ENCODE results near the gene MRPL52.

DNA sequence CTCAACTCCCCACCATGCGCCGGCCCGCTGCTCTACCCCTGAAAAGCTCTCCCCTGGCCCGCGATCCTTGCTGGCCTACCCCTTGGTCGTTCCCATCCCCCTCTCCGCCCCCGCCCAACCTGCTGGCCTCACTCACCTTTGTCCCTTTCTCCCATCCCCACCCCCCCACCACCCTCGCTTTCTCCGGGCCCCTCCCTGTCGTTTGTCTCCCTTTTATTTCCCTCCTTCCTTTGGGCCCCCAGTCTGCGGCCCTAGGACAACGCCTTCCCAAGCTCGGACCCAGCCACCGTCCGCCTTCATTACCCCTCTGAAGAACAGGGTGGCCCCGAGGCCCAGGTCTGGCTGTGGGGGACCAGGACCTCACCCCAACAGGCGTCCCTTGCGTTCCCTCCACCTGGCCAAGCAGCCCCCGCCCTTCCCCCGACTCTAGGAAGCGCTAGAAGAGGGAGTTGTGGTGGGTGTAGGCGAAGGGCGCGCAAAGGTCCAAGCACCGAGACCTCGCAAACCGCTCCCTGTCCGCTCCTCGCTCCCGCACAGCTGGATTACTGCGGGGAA lies 7.6 kb upstream of the MRPL52 start:
- TF ChIP-seq, protein P1, sequence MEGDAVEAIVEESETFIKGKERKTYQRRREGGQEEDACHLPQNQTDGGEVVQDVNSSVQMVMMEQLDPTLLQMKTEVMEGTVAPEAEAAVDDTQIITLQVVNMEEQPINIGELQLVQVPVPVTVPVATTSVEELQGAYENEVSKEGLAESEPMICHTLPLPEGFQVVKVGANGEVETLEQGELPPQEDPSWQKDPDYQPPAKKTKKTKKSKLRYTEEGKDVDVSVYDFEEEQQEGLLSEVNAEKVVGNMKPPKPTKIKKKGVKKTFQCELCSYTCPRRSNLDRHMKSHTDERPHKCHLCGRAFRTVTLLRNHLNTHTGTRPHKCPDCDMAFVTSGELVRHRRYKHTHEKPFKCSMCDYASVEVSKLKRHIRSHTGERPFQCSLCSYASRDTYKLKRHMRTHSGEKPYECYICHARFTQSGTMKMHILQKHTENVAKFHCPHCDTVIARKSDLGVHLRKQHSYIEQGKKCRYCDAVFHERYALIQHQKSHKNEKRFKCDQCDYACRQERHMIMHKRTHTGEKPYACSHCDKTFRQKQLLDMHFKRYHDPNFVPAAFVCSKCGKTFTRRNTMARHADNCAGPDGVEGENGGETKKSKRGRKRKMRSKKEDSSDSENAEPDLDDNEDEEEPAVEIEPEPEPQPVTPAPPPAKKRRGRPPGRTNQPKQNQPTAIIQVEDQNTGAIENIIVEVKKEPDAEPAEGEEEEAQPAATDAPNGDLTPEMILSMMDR (IDR thresholded peaks at IDR 0.05) = no peak
- no peak for TF ChIP-seq POLR2A (IDR thresholded peaks at IDR 0.05)

Data from Peyer's patch (tissue), 4 donors.